GM23338 (cell line): Measurements from ENCODE around the gene ANAPC2.

Source experiments
- EZH2 ChIP-seq: fragments of 200-600 bp; sonication (generic); IDR thresholded peaks from one replicate; pipeline ENCODE4 v1.8.0; 2017; ENCODE audit warnings: antibody characterized with exemption, mild to moderate bottlenecking, low read depth; ENCODE audit not compliant: unreplicated experiment
- TF ChIP-seq, protein P1 (sequence below), 2 experiments: fragments of 200-600 bp in 1 of 2; sonication (generic) in 1 of 2; conservative IDR thresholded peaks; 2 replicates each; pipeline versions ENCODE4 v1.5.1 to v1.6.1; 2016 to 2017; ENCODE audit warnings: antibody characterized with exemption in 2 of 2, low read depth in 2 of 2, mild to moderate bottlenecking in 2 of 2, moderate library complexity in 1 of 2

DNA sequence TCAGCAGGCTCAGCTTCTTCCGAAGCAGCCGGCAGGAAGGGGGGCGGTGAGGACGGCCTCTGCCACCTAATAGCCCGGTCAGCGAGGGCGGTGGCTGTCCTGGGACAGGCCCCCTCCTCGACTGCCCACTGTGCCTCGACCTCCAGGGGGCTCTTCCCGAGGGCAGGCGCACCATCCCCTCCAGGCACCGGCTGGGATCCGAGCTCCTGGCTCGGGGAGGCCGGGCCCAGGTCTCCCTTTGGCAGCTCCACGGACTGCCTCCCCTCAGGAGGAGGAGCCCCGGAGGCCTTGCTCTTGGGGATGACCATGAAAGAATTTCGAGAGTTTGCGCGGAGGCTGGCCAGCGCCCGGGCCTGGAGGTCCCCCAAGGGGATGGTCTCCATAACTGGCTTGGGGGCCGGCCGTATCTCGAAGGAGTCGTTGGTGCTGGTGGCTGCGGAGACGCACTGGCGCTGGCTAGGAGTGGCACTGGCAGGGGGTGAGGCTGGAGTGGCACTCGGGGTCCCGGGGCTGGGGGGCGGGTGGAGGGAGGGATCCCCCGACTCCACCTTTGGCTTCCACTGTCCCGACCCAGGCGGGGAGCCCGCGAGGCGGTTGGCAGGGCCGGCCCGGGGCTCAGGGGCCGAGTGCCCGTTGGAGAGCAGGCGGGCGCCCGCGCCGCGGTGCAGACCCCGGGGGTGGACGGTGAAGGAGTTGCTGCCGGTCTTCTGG is 11.2 kb upstream of the ANAPC2 start:
- no peak for TF ChIP-seq EZH2
- TF ChIP-seq, protein P1, sequence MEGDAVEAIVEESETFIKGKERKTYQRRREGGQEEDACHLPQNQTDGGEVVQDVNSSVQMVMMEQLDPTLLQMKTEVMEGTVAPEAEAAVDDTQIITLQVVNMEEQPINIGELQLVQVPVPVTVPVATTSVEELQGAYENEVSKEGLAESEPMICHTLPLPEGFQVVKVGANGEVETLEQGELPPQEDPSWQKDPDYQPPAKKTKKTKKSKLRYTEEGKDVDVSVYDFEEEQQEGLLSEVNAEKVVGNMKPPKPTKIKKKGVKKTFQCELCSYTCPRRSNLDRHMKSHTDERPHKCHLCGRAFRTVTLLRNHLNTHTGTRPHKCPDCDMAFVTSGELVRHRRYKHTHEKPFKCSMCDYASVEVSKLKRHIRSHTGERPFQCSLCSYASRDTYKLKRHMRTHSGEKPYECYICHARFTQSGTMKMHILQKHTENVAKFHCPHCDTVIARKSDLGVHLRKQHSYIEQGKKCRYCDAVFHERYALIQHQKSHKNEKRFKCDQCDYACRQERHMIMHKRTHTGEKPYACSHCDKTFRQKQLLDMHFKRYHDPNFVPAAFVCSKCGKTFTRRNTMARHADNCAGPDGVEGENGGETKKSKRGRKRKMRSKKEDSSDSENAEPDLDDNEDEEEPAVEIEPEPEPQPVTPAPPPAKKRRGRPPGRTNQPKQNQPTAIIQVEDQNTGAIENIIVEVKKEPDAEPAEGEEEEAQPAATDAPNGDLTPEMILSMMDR (conservative IDR thresholded peaks at IDR 0.05; ENCODE audit: low read depth in 2 of 2) = no peak
